GM12878 (cell line): ENCODE measurements around the gene TMEM132C. TPM values are rescaled to one million over a fixed set of nuclear protein-coding genes. Genes with fewer than 3 reads are reported as not detected.

Experiments used
- ATAC-seq: fragments of 200-7000 bp; cut with Tn5 transposase; 3 replicates; pipeline ENCODE4 v1.9.1; 2020; ENCODE audit warnings: mild to moderate bottlenecking, moderate library complexity
- BruUV-seq: library from RNA; stranded (reverse); fragments of 400-500 nt; replicated peaks from 2 replicates; lab custom pipeline; 2021; lab: Mats Ljungman, UMichigan
- CTCF ChIA-PET: fragments of 300-600 bp; sonication (Branson Sonifier 250); formaldehyde crosslinking; extraction: SDS; loops from one replicate; lab custom pipeline; 2021; ENCODE audit warnings: inconsistent platforms; lab: Yijun Ruan, JAX
- POLR2A ChIA-PET: fragments of 350-600 bp; formaldehyde crosslinking; extraction: SDS; loops from one replicate; lab custom pipeline; 2021; ENCODE audit warnings: inconsistent platforms; lab: Charles Lee
- RAD21 ChIA-PET: fragments of 300-600 bp; sonication (Branson Sonifier 250); formaldehyde crosslinking; loops from one replicate; lab custom pipeline; 2023; ENCODE audit warnings: antibody characterized with exemption; ENCODE audit not compliant: unreplicated experiment; lab: Charles Lee
- SMC1A ChIA-PET: fragments of 300-600 bp; sonication (Branson Sonifier 250); formaldehyde crosslinking; loops from one replicate; lab custom pipeline; 2023; ENCODE audit not compliant: unreplicated experiment, uncharacterized antibody; lab: Charles Lee
- DNase-seq: peaks from one replicate; pipeline ENCODE4 v3.0.0-alpha.2; 2011; ENCODE audit warnings: low read depth, low spot score
- FAIRE-seq: peaks from 3 replicates; lab custom pipeline; 2011; peaks lifted over from hg19 to GRCh38; lab: Jason Lieb, UNC
- H2AFZ ChIP-seq: 2 replicates; pipeline ENCODE4 v1.6.0; 2011; ENCODE audit warnings: low read depth, low read length, control low read depth; ENCODE audit not compliant: control insufficient read depth
- H3K27ac ChIP-seq: 2 replicates; pipeline ENCODE4 v1.5.1; 2011; ENCODE audit warnings: control low read depth; ENCODE audit not compliant: control insufficient read depth, insufficient read depth
- H3K27me3 ChIP-seq, 2 experiments: replicated peaks in 1 of 2; 2 replicates each; pipeline versions ENCODE4 v1.6.0 to v1.6.1; 2011; ENCODE audit warnings: low read length in 1 of 2; ENCODE audit not compliant: control insufficient read depth in 2 of 2, insufficient read depth in 2 of 2
- H3K36me3 ChIP-seq, 2 experiments: 2 replicates each; pipeline ENCODE4 v1.5.1; 2011; ENCODE audit warnings: low read length in 1 of 2; ENCODE audit not compliant: control insufficient read depth in 2 of 2, insufficient read depth in 2 of 2
- H3K4me1 ChIP-seq: 2 replicates; pipeline ENCODE4 v1.6.1; 2011; ENCODE audit warnings: mild to moderate bottlenecking, low read length, moderate library complexity, mixed read lengths; ENCODE audit not compliant: control insufficient read depth, insufficient read depth
- H3K4me2 ChIP-seq: 2 replicates; pipeline ENCODE4 v1.6.0; 2011; ENCODE audit warnings: control low read depth; ENCODE audit not compliant: control insufficient read depth, insufficient read depth
- H3K4me3 ChIP-seq: fragments of 200-600 bp; sonication (generic); 2 replicates; pipeline ENCODE4 v1.5.1; 2016
- H3K79me2 ChIP-seq: 2 replicates; pipeline ENCODE4 v1.6.0; 2011; ENCODE audit warnings: low read length; ENCODE audit not compliant: control insufficient read depth, insufficient read depth
- H3K9ac ChIP-seq: 2 replicates; pipeline ENCODE4 v1.8.0; 2011; ENCODE audit warnings: low read length, control low read depth, mixed read lengths; ENCODE audit not compliant: control insufficient read depth, insufficient read depth
- H3K9me3 ChIP-seq: replicated peaks from 3 replicates; pipeline ENCODE4 v1.5.1; 2011; ENCODE audit warnings: mild to moderate bottlenecking, low read length; ENCODE audit not compliant: control insufficient read depth, insufficient read depth
- H4K20me1 ChIP-seq: 2 replicates; pipeline ENCODE4 v1.6.0; 2011; ENCODE audit not compliant: control insufficient read depth, insufficient read depth
- GATAD2B ChIP-seq: fragments of 450-650 bp; conservative IDR thresholded peaks from 2 replicates; pipeline ENCODE4 v1.6.1; 2017; ENCODE audit warnings: low read depth, mild to moderate bottlenecking, moderate library complexity
- HDGF ChIP-seq: fragments of 450-650 bp; IDR thresholded peaks from 2 replicates; pipeline ENCODE4 v1.6.1; 2016; ENCODE audit warnings: antibody characterized with exemption
- NFYA ChIP-seq: IDR thresholded peaks from 2 replicates; pipeline ENCODE4 v1.6.1; 2011; ENCODE audit warnings: low read depth, mild to moderate bottlenecking, low read length, improper control_type of control experiment, borderline replicate concordance
- SREBF1 ChIP-seq: IDR thresholded peaks from 2 replicates; pipeline ENCODE4 v1.6.1; 2012; ENCODE audit warnings: mild to moderate bottlenecking, low read length
- WGBS: methylation state at CpG from one replicate; pipeline ENCODE4 v1.1.6; 2016; ENCODE audit warnings: low lambda C conversion rate; ENCODE audit not compliant: insufficient replicate concordance, insufficient coverage; ENCODE audit errors: missing lambda C conversion rate; 5-methylcytosine and 5-hydroxymethylcytosine counted together
- in situ Hi-C: fragments of 300-500 bp; cut with MboI; formaldehyde crosslinking; loops from 9 replicates; pipeline ENCODE4 v1.14.3; 2018; ENCODE audit warnings: mixed read lengths
- intact Hi-C: fragments of 100-400 bp; cut with micrococcal nuclease; formaldehyde crosslinking; loops from one replicate; pipeline ENCODE4 v1.14.2; 2022; ENCODE audit not compliant: unreplicated experiment
- polyA plus RNA-seq, 11 experiments: library from polyadenylated mRNA; depleted of rRNA in 4 of 11; unstranded in 6 of 11; stranded (reverse) in 5 of 11; fragments of >200 nt; fragmentation: Nextera tagmentation in 4 of 11; fragmentation: Illumina TruSeq in 1 of 11; extraction: Ambion mirVana in 4 of 11; extraction: Trizol in 1 of 11; gene quantifications; 1 replicate in 1 of 11; 2 replicates in 10 of 11; pipeline versions ENCODE4 v1.2.1 to v1.2.3, GENCODE V29; 2011 to 2016; ENCODE audit warnings: inconsistent platforms in 2 of 11, missing spikeins in 2 of 11, low read depth in 1 of 11
- total RNA-seq, 4 experiments: library from RNA; depleted of rRNA in 3 of 4; stranded (reverse); fragments of >200 nt in 3 of 4; fragmentation: Illumina TruSeq in 1 of 4; extraction: Trizol in 1 of 4; gene quantifications; 2 replicates each; pipeline versions ENCODE4 v1.2.1 to v1.2.3, GENCODE V29; 2013 to 2021
- TF ChIP-seq, protein P1 (sequence below): fragments of 450-650 bp; IDR thresholded peaks from 2 replicates; pipeline ENCODE4 v1.6.1; 2018; ENCODE audit warnings: mild to moderate bottlenecking, low read depth, moderate library complexity; ENCODE audit not compliant: partially characterized antibody
- TF ChIP-seq, protein P2 (sequence below): fragments of 450-650 bp; IDR thresholded peaks from 2 replicates; pipeline ENCODE4 v1.6.1; 2017; ENCODE audit warnings: mild to moderate bottlenecking, moderate library complexity
- TF ChIP-seq, protein P3 (sequence below): fragments of 450-650 bp; IDR thresholded peaks from 2 replicates; pipeline ENCODE4 v1.6.1; 2017; ENCODE audit warnings: antibody characterized with exemption, mild to moderate bottlenecking, moderate library complexity
- TF ChIP-seq, protein P4 (sequence below): IDR thresholded peaks from 2 replicates; pipeline ENCODE4 v1.6.1; 2012; ENCODE audit warnings: low read length, inconsistent platforms
- TF ChIP-seq, protein P5 (sequence below), 3 experiments: IDR thresholded peaks in 2 of 3; conservative IDR thresholded peaks in 1 of 3; 2 replicates each; pipeline ENCODE4 v1.5.1; 2011; ENCODE audit warnings: low read depth in 3 of 3, low read length in 3 of 3, mild to moderate bottlenecking in 3 of 3, control low read depth in 2 of 3, moderate library complexity in 2 of 3, inconsistent platforms in 1 of 3, mixed read lengths in 1 of 3; ENCODE audit not compliant: control insufficient read depth in 2 of 3, insufficient read depth in 1 of 3; ENCODE audit errors: extremely low read depth in 1 of 3

Gene TMEM132C
- total and polyA plus RNA-seq, 10 of the 15 experiments (the other 5 are each of a cell fraction or from before 2014, with no cell fraction given) = not detected

DNA sequence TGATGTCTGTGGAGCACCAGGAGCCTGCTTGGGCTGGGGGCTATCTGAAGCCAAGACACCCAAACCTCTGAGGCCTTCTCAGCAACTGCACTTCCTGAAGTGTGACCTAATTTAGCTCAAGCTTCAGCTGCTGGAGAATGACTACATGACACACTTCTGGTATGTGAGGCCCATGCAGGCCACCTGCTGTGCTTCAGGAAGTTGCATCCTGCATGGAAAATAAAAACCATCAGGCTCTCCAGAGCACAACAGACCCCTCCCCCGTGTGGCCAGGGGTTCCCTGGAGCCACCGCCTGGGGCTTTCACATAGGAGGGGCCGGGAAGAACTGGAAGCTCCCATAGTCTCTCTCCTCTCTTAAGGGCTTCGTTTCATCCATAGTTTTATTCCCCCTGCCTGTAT lies 339.1 kb downstream of the TMEM132C start (continued):
- TF ChIP-seq, protein P1, sequence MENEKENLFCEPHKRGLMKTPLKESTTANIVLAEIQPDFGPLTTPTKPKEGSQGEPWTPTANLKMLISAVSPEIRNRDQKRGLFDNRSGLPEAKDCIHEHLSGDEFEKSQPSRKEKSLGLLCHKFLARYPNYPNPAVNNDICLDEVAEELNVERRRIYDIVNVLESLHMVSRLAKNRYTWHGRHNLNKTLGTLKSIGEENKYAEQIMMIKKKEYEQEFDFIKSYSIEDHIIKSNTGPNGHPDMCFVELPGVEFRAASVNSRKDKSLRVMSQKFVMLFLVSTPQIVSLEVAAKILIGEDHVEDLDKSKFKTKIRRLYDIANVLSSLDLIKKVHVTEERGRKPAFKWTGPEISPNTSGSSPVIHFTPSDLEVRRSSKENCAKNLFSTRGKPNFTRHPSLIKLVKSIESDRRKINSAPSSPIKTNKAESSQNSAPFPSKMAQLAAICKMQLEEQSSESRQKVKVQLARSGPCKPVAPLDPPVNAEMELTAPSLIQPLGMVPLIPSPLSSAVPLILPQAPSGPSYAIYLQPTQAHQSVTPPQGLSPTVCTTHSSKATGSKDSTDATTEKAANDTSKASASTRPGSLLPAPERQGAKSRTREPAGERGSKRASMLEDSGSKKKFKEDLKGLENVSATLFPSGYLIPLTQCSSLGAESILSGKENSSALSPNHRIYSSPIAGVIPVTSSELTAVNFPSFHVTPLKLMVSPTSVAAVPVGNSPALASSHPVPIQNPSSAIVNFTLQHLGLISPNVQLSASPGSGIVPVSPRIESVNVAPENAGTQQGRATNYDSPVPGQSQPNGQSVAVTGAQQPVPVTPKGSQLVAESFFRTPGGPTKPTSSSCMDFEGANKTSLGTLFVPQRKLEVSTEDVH = no peak
- no peak for TF ChIP-seq SREBF1
- TF ChIP-seq, protein P2, sequence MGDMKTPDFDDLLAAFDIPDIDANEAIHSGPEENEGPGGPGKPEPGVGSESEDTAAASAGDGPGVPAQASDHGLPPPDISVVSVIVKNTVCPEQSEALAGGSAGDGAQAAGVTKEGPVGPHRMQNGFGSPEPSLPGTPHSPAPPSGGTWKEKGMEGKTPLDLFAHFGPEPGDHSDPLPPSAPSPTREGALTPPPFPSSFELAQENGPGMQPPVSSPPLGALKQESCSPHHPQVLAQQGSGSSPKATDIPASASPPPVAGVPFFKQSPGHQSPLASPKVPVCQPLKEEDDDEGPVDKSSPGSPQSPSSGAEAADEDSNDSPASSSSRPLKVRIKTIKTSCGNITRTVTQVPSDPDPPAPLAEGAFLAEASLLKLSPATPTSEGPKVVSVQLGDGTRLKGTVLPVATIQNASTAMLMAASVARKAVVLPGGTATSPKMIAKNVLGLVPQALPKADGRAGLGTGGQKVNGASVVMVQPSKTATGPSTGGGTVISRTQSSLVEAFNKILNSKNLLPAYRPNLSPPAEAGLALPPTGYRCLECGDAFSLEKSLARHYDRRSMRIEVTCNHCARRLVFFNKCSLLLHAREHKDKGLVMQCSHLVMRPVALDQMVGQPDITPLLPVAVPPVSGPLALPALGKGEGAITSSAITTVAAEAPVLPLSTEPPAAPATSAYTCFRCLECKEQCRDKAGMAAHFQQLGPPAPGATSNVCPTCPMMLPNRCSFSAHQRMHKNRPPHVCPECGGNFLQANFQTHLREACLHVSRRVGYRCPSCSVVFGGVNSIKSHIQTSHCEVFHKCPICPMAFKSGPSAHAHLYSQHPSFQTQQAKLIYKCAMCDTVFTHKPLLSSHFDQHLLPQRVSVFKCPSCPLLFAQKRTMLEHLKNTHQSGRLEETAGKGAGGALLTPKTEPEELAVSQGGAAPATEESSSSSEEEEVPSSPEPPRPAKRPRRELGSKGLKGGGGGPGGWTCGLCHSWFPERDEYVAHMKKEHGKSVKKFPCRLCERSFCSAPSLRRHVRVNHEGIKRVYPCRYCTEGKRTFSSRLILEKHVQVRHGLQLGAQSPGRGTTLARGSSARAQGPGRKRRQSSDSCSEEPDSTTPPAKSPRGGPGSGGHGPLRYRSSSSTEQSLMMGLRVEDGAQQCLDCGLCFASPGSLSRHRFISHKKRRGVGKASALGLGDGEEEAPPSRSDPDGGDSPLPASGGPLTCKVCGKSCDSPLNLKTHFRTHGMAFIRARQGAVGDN = no peak
- TF ChIP-seq, all 136 proteins: peak for 0

DNA sequence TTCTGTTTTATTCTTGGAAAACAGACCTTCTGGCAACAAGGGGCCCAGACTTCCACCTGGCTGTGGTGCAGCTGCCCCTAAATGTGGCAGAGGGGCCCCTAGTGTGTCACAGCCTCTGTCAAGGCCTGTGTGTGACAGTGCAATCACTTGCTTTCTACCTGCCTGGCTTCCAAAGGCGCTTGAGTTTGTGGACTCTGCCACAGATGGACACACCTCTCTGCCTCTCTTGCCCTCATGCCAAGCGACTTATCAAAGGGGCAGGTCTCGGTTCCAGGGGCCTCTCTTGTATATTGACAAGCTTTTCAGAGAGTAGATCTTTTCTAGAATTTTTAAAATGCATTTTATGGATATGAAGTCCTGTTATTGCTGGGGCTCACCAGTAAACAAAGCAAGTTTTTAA lies 339.6 kb downstream of the TMEM132C start:
- no TSS peak for BruUV-seq

More for the DNA sequence above, 339.6 kb downstream of the TMEM132C start:
- TF ChIP-seq HDGF = no peak
- TF ChIP-seq, protein P3, sequence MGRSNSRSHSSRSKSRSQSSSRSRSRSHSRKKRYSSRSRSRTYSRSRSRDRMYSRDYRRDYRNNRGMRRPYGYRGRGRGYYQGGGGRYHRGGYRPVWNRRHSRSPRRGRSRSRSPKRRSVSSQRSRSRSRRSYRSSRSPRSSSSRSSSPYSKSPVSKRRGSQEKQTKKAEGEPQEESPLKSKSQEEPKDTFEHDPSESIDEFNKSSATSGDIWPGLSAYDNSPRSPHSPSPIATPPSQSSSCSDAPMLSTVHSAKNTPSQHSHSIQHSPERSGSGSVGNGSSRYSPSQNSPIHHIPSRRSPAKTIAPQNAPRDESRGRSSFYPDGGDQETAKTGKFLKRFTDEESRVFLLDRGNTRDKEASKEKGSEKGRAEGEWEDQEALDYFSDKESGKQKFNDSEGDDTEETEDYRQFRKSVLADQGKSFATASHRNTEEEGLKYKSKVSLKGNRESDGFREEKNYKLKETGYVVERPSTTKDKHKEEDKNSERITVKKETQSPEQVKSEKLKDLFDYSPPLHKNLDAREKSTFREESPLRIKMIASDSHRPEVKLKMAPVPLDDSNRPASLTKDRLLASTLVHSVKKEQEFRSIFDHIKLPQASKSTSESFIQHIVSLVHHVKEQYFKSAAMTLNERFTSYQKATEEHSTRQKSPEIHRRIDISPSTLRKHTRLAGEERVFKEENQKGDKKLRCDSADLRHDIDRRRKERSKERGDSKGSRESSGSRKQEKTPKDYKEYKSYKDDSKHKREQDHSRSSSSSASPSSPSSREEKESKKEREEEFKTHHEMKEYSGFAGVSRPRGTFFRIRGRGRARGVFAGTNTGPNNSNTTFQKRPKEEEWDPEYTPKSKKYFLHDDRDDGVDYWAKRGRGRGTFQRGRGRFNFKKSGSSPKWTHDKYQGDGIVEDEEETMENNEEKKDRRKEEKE = no peak
- no peak for TF ChIP-seq NFYA
- TF ChIP-seq GATAD2B = no peak
- TF ChIP-seq, protein P4, sequence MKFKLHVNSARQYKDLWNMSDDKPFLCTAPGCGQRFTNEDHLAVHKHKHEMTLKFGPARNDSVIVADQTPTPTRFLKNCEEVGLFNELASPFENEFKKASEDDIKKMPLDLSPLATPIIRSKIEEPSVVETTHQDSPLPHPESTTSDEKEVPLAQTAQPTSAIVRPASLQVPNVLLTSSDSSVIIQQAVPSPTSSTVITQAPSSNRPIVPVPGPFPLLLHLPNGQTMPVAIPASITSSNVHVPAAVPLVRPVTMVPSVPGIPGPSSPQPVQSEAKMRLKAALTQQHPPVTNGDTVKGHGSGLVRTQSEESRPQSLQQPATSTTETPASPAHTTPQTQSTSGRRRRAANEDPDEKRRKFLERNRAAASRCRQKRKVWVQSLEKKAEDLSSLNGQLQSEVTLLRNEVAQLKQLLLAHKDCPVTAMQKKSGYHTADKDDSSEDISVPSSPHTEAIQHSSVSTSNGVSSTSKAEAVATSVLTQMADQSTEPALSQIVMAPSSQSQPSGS = no peak
- TF ChIP-seq, protein P5, sequence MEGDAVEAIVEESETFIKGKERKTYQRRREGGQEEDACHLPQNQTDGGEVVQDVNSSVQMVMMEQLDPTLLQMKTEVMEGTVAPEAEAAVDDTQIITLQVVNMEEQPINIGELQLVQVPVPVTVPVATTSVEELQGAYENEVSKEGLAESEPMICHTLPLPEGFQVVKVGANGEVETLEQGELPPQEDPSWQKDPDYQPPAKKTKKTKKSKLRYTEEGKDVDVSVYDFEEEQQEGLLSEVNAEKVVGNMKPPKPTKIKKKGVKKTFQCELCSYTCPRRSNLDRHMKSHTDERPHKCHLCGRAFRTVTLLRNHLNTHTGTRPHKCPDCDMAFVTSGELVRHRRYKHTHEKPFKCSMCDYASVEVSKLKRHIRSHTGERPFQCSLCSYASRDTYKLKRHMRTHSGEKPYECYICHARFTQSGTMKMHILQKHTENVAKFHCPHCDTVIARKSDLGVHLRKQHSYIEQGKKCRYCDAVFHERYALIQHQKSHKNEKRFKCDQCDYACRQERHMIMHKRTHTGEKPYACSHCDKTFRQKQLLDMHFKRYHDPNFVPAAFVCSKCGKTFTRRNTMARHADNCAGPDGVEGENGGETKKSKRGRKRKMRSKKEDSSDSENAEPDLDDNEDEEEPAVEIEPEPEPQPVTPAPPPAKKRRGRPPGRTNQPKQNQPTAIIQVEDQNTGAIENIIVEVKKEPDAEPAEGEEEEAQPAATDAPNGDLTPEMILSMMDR (IDR thresholded peaks at IDR 0.05 in 2 of 3, conservative IDR thresholded peaks at IDR 0.05 in 1 of 3; ENCODE audit: control insufficient read depth in 2 of 3, extremely low read depth in 1 of 3, insufficient read depth in 1 of 3, low read depth in 3 of 3, low read length in 3 of 3) = no peak
- H3K79me2 ChIP-seq = no peaks in the 10 kb centered on the region
- no peak overlapping the region for H3K9ac ChIP-seq
- H4K20me1 ChIP-seq = no peaks in the 10 kb centered on the region
- CTCF ChIA-PET = no interaction called here
- H2AFZ ChIP-seq = no peak overlapping the region
- ATAC-seq = no peak
- no peaks in the 10 kb centered on the region for H3K9me3 ChIP-seq
- FAIRE-seq = no peak
- no peaks in the 10 kb centered on the region for H3K4me1 ChIP-seq
- H3K27me3 ChIP-seq = no peaks in the 10 kb centered on the region
- WGBS = 14% methylated on average over 3 of the region's 3 CpGs
- no peaks in the 10 kb centered on the region for H3K36me3 ChIP-seq
- no peak for DNase-seq
- RAD21 ChIA-PET = no interaction called here
- POLR2A ChIA-PET = no interaction called here
- SMC1A ChIA-PET = no interaction called here
- H3K4me2 ChIP-seq = no peak overlapping the region
- in situ Hi-C loops = no loop called here
- no peak overlapping the region for H3K27ac ChIP-seq
- no peak overlapping the region for H3K4me3 ChIP-seq
- intact Hi-C loops = no loop called here
